ENCODE data around the gene LAMC3.

GRCh38 chr9:131091352-131091992, 82.5 kb downstream of the LAMC3 start:
- TF ChIP-seq CTCF (IDR thresholded peaks at IDR 0.05; ENCODE audit: insufficient read depth, low read depth, low read length) (no peak), EZH2 (IDR thresholded peaks at IDR 0.05; ENCODE audit: insufficient read depth, low read length) (no peak)

All from astrocyte (in vitro differentiated cells and primary cell).